NCI-H2029 treated with DMSO at 0.1 percent for 48 hours (cell line): Measurements from ENCODE around the gene DXO.
"Not testable (repeated sequence)": the region's sequence is repeated elsewhere in the genome, so short reads cannot be mapped to it uniquely, and the experiment has no call there.

Experiments used
- DNase-seq: peaks from one replicate; lab custom pipeline; 2025; lab: John Stamatoyannopoulos, UW

The DXO gene

GRCh38 chr6:31971993-31972708 is at the start of gene DXO:
TSS of gene DXO (minus strand) at chr6:31972138. CDS start at chr6:31971675, 463 bp downstream.
- peak; percentile 91 for DNase-seq

GRCh38 chr6:32014547-32014946 is 42.6 kb upstream of the DXO start, which contains the start of gene C4B:
TSS of gene C4B (plus strand) at chr6:32014795. CDS start at chr6:32014846, 51 bp downstream.
- not testable (repeated sequence) for DNase-seq

GRCh38 chr6:32013738-32014137 is 41.8 kb upstream of the DXO start:
- DNase-seq = not testable (repeated sequence)

GRCh38 chr6:32012941-32013617 is 41.1 kb upstream of the DXO start:
- not testable (repeated sequence) for DNase-seq

GRCh38 chr6:32010856-32011530 is 39.1 kb upstream of the DXO start:
- not testable (repeated sequence) for DNase-seq

GRCh38 chr6:32009537-32009936 is 37.6 kb upstream of the DXO start:
- not testable (repeated sequence) for DNase-seq

GRCh38 chr6:32008616-32009015 is 36.7 kb upstream of the DXO start:
- not testable (repeated sequence) for DNase-seq

- DNase-seq = not testable (repeated sequence)
Measured at GRCh38 chr6:32008037-32008436, 36.1 kb upstream of the DXO start.

- DNase-seq = not testable (repeated sequence)
Measured at GRCh38 chr6:32007086-32007485, 35.1 kb upstream of the DXO start.

- not testable (repeated sequence) for DNase-seq
Measured at GRCh38 chr6:32005991-32006529, 34.1 kb upstream of the DXO start.

- DNase-seq = not testable (repeated sequence)
Measured at GRCh38 chr6:32005538-32005880, 33.6 kb upstream of the DXO start.

GRCh38 chr6:32004864-32005537 is 33.1 kb upstream of the DXO start:
- DNase-seq = not testable (repeated sequence)

GRCh38 chr6:32004393-32004792 is 32.5 kb upstream of the DXO start:
- DNase-seq = not testable (repeated sequence)

- DNase-seq = not testable (repeated sequence)
Measured at GRCh38 chr6:32003301-32003700, 31.4 kb upstream of the DXO start.

GRCh38 chr6:32002546-32003268 is 30.8 kb upstream of the DXO start:
- not testable (repeated sequence) for DNase-seq

- not testable (repeated sequence) for DNase-seq
Measured at GRCh38 chr6:31996385-31996784, 24.4 kb upstream of the DXO start.

GRCh38 chr6:31994421-31994820 is 22.5 kb upstream of the DXO start:
- DNase-seq = not testable (repeated sequence)

- DNase-seq = not testable (repeated sequence)
Measured at GRCh38 chr6:31989363-31989762, 17.4 kb upstream of the DXO start.

- not testable (repeated sequence) for DNase-seq
Measured at GRCh38 chr6:31981744-31982143, 9.8 kb upstream of the DXO start, which contains the start of gene C4A. TSS of gene C4A (plus strand) at chr6:31982057. CDS start at chr6:31982108, 51 bp downstream.

GRCh38 chr6:31980998-31981397 is 9.1 kb upstream of the DXO start:
- not testable (repeated sequence) for DNase-seq
